ENCODE data around the gene PRKCE. TPM values are rescaled to one million over a fixed set of nuclear protein-coding genes. Genes with fewer than 3 reads are reported as not detected.

PRKCE gene
- total RNA-seq, 5 donors from 2014 or later (not counting 1 experiment from before 2014, with no cell fraction given) = 16.5 to 29.8 (median 23.4) TPM

GRCh38 chr2:45930396-45930792 is 278.9 kb downstream of the PRKCE start:
- Histone ChIP-seq H3K27ac (ENCODE audit: low read length) (no peak overlapping the region), H3K27me3 (replicated peaks in 1 of 2; ENCODE audit: control insufficient read depth in 2 of 2, extremely low read depth in 1 of 2, insufficient read depth in 2 of 2, low read length in 1 of 2) (no peaks in the 10 kb centered on the region), H3K4me1 (ENCODE audit: control insufficient read depth in 1 of 2, extremely low read depth in 1 of 2, insufficient read depth in 2 of 2, low read length in 2 of 2) (no peaks in the 10 kb centered on the region), H3K36me3 (ENCODE audit: control insufficient read depth in 2 of 2, extremely low read depth in 1 of 2, insufficient read depth in 1 of 2, low read length in 1 of 2) (no peaks in the 10 kb centered on the region), H3K4me3 (ENCODE audit: control insufficient read depth in 1 of 2, extremely low read depth in 1 of 2, low read length in 1 of 2) (no peak overlapping the region), H3K9me3 (no peaks in the 10 kb centered on the region)
- no peaks in the 10 kb centered on the region for H3K27me3 Mint-ChIP-seq
- H3K9me3 Mint-ChIP-seq = peaks cover 0 to 5% (median 0%) of the 10 kb centered on the region in 3 donors
- ATAC-seq (replicated peaks in 1 of 4) (no peak), DNase-seq (no peak)
- H3K4me3 Mint-ChIP-seq = no peak overlapping the region
- peaks cover 5% of the 10 kb centered on the region for H3K36me3 Mint-ChIP-seq
- no peak overlapping the region for H3K27ac Mint-ChIP-seq
- 100% methylated on average over 1 of the region's 1 CpG for WGBS (ENCODE audit: insufficient coverage)
- ChIA-PET POLR2A (no interaction called here), CTCF (no interaction called here)
- H3K4me1 Mint-ChIP-seq = no peaks in the 10 kb centered on the region

GRCh38 chr2:45932278-45932975 is 281.0 kb downstream of the PRKCE start:
- DNase-seq (no peak), ATAC-seq (replicated peaks in 1 of 4) (no peak)
- CTCF ChIA-PET = no interaction called here
- Histone ChIP-seq H3K4me3 (ENCODE audit: control insufficient read depth in 1 of 2, extremely low read depth in 1 of 2, low read length in 1 of 2) (no peak overlapping the region), H3K27me3 (replicated peaks in 1 of 2; ENCODE audit: control insufficient read depth in 2 of 2, extremely low read depth in 1 of 2, insufficient read depth in 2 of 2, low read length in 1 of 2) (peaks cover 0 to 7% of the 10 kb centered on the region in 2 experiments), H3K36me3 (ENCODE audit: control insufficient read depth in 2 of 2, extremely low read depth in 1 of 2, insufficient read depth in 1 of 2, low read length in 1 of 2) (no peaks in the 10 kb centered on the region), H3K9me3 (no peaks in the 10 kb centered on the region), H3K4me1 (ENCODE audit: control insufficient read depth in 1 of 2, extremely low read depth in 1 of 2, insufficient read depth in 2 of 2, low read length in 2 of 2) (peaks cover 0 to 5% of the 10 kb centered on the region in 2 experiments), H3K27ac (ENCODE audit: low read length) (no peak overlapping the region)
- H3K27ac Mint-ChIP-seq = no peak overlapping the region
- POLR2A ChIA-PET = no interaction called here
- WGBS (ENCODE audit: insufficient coverage) = 60% methylated on average over 1 of the region's 8 CpGs
- peaks cover 0 to 5% (median 0%) of the 10 kb centered on the region in 3 donors for H3K9me3 Mint-ChIP-seq
- H3K27me3 Mint-ChIP-seq = no peaks in the 10 kb centered on the region
- no peak overlapping the region for H3K4me3 Mint-ChIP-seq
- peaks cover 5% of the 10 kb centered on the region for H3K36me3 Mint-ChIP-seq
- H3K4me1 Mint-ChIP-seq = peaks cover 0 to 4% (median 3%) of the 10 kb centered on the region in 3 donors

- DNase-seq (peak in 32 of 35 experiments; percentile 3 to 60 (median 22)), ATAC-seq (replicated peaks in 1 of 4) (peak in 3 of 4 experiments; percentile 37 to 66 (median 51))
- Histone ChIP-seq H3K4me3 (ENCODE audit: control insufficient read depth in 1 of 2, extremely low read depth in 1 of 2, low read length in 1 of 2) (no peak overlapping the region), H3K27me3 (replicated peaks in 1 of 2; ENCODE audit: control insufficient read depth in 2 of 2, extremely low read depth in 1 of 2, insufficient read depth in 2 of 2, low read length in 1 of 2) (peaks cover 0 to 7% of the 10 kb centered on the region in 2 experiments), H3K4me1 (ENCODE audit: control insufficient read depth in 1 of 2, extremely low read depth in 1 of 2, insufficient read depth in 2 of 2, low read length in 2 of 2) (peaks cover 0 to 5% of the 10 kb centered on the region in 2 experiments), H3K27ac (ENCODE audit: low read length) (no peak overlapping the region), H3K9me3 (no peaks in the 10 kb centered on the region), H3K36me3 (ENCODE audit: control insufficient read depth in 2 of 2, extremely low read depth in 1 of 2, insufficient read depth in 1 of 2, low read length in 1 of 2) (no peaks in the 10 kb centered on the region)
- H3K27ac Mint-ChIP-seq = no peak overlapping the region
- ChIA-PET POLR2A (no interaction called here), CTCF (interaction anchor here (0.6 to 2.5 kb wide), 6 partner anchors 67 to 476 kb away, joined by 3 to 12 read pairs (median 4); no protein-coding TSS in a partner anchor)
- no peak overlapping the region for H3K4me3 Mint-ChIP-seq
- H3K4me1 Mint-ChIP-seq = peaks cover 0 to 4% (median 3%) of the 10 kb centered on the region in 3 donors
- peaks cover 14% of the 10 kb centered on the region for H3K36me3 Mint-ChIP-seq
- H3K27me3 Mint-ChIP-seq = no peaks in the 10 kb centered on the region
- no peaks in the 10 kb centered on the region for H3K9me3 Mint-ChIP-seq
- WGBS (ENCODE audit: insufficient coverage) = 50% methylated on average over 5 of the region's 13 CpGs
These were observed 284.5 kb downstream of the PRKCE start for GRCh38 chr2:45935791-45936622.

GRCh38 chr2:45936623-45936979 is 285.1 kb downstream of the PRKCE start:
- no peak overlapping the region for H3K4me3 Mint-ChIP-seq
- peaks cover 0 to 7% of the 10 kb centered on the region in 2 experiments for H3K27me3 ChIP-seq (replicated peaks in 1 of 2; ENCODE audit: control insufficient read depth in 2 of 2, extremely low read depth in 1 of 2, insufficient read depth in 2 of 2, low read length in 1 of 2)
- H3K27me3 Mint-ChIP-seq = no peaks in the 10 kb centered on the region
- WGBS (ENCODE audit: insufficient coverage) = no CpG with 5 or more reads among the region's 5 CpGs
- no peaks in the 10 kb centered on the region for H3K9me3 ChIP-seq
- H3K4me3 ChIP-seq (ENCODE audit: control insufficient read depth in 1 of 2, extremely low read depth in 1 of 2, low read length in 1 of 2) = no peak overlapping the region
- POLR2A ChIA-PET = no interaction called here
- peaks cover 0 to 5% of the 10 kb centered on the region in 2 experiments for H3K4me1 ChIP-seq (ENCODE audit: control insufficient read depth in 1 of 2, extremely low read depth in 1 of 2, insufficient read depth in 2 of 2, low read length in 2 of 2)
- H3K36me3 Mint-ChIP-seq = peaks cover 14% of the 10 kb centered on the region
- no peaks in the 10 kb centered on the region for H3K36me3 ChIP-seq (ENCODE audit: control insufficient read depth in 2 of 2, extremely low read depth in 1 of 2, insufficient read depth in 1 of 2, low read length in 1 of 2)
- no peak overlapping the region for H3K27ac ChIP-seq (ENCODE audit: low read length)
- no peaks in the 10 kb centered on the region for H3K9me3 Mint-ChIP-seq
- DNase-seq (no peak), ATAC-seq (replicated peaks in 1 of 4) (no peak)
- CTCF ChIA-PET = interaction anchor here in 1 of 2 donors (0.8 to 2.5 kb wide), 3 partner anchors 158 to 293 kb away, joined by 3 to 12 read pairs (median 3); no protein-coding TSS in a partner anchor
- H3K27ac Mint-ChIP-seq = no peak overlapping the region
- H3K4me1 Mint-ChIP-seq = peaks cover 0 to 4% (median 3%) of the 10 kb centered on the region in 3 donors

GRCh38 chr2:45937990-45938389 is 286.5 kb downstream of the PRKCE start:
- Histone ChIP-seq H3K9me3 (no peaks in the 10 kb centered on the region), H3K4me1 (ENCODE audit: control insufficient read depth in 1 of 2, extremely low read depth in 1 of 2, insufficient read depth in 2 of 2, low read length in 2 of 2) (peaks cover 0 to 5% of the 10 kb centered on the region in 2 experiments), H3K27me3 (replicated peaks in 1 of 2; ENCODE audit: control insufficient read depth in 2 of 2, extremely low read depth in 1 of 2, insufficient read depth in 2 of 2, low read length in 1 of 2) (peaks cover 0 to 7% of the 10 kb centered on the region in 2 experiments), H3K4me3 (ENCODE audit: control insufficient read depth in 1 of 2, extremely low read depth in 1 of 2, low read length in 1 of 2) (no peak overlapping the region), H3K36me3 (ENCODE audit: control insufficient read depth in 2 of 2, extremely low read depth in 1 of 2, insufficient read depth in 1 of 2, low read length in 1 of 2) (no peaks in the 10 kb centered on the region), H3K27ac (ENCODE audit: low read length) (no peak overlapping the region)
- Mint-ChIP-seq H3K9me3 (no peaks in the 10 kb centered on the region), H3K36me3 (peaks cover 10% of the 10 kb centered on the region), H3K27ac (no peak overlapping the region), H3K27me3 (no peaks in the 10 kb centered on the region), H3K4me3 (no peak overlapping the region), H3K4me1 (peaks cover 0 to 4% (median 3%) of the 10 kb centered on the region in 3 donors)
- ChIA-PET CTCF (no interaction called here), POLR2A (no interaction called here)
- 100% methylated on average over 2 of the region's 4 CpGs for WGBS (ENCODE audit: insufficient coverage)
- DNase-seq (no peak), ATAC-seq (replicated peaks in 1 of 4) (no peak)

GRCh38 chr2:45938649-45939511 is 287.4 kb downstream of the PRKCE start:
- H3K36me3 ChIP-seq (ENCODE audit: control insufficient read depth in 2 of 2, extremely low read depth in 1 of 2, insufficient read depth in 1 of 2, low read length in 1 of 2) = no peaks in the 10 kb centered on the region
- POLR2A ChIA-PET = no interaction called here

More at GRCh38 chr2:45938649-45939511, 287.4 kb downstream of the PRKCE start:
- Mint-ChIP-seq H3K4me1 (peaks cover 0 to 4% (median 3%) of the 10 kb centered on the region in 3 donors), H3K27me3 (no peaks in the 10 kb centered on the region), H3K36me3 (peaks cover 9% of the 10 kb centered on the region), H3K27ac (no peak overlapping the region), H3K9me3 (no peaks in the 10 kb centered on the region), H3K4me3 (no peak overlapping the region)
- Histone ChIP-seq H3K27ac (ENCODE audit: low read length) (no peak overlapping the region), H3K4me1 (ENCODE audit: control insufficient read depth in 1 of 2, extremely low read depth in 1 of 2, insufficient read depth in 2 of 2, low read length in 2 of 2) (peaks cover 0 to 5% of the 10 kb centered on the region in 2 experiments), H3K27me3 (replicated peaks in 1 of 2; ENCODE audit: control insufficient read depth in 2 of 2, extremely low read depth in 1 of 2, insufficient read depth in 2 of 2, low read length in 1 of 2) (peaks cover 0 to 7% of the 10 kb centered on the region in 2 experiments), H3K4me3 (ENCODE audit: control insufficient read depth in 1 of 2, extremely low read depth in 1 of 2, low read length in 1 of 2) (no peak overlapping the region), H3K9me3 (no peaks in the 10 kb centered on the region)
- no peak for DNase-seq
- ATAC-seq (replicated peaks in 1 of 4) = no peak
- WGBS (ENCODE audit: insufficient coverage) = 94% methylated on average over 8 of the region's 13 CpGs
- CTCF ChIA-PET = interaction anchor here in 1 of 2 donors (0.7 kb wide), 1 partner anchor 23 kb away, joined by 3 read pairs; no protein-coding TSS in a partner anchor
